ENCODE data around the gene ITGA2B.
"Not testable (repeated sequence)": the region's sequence is repeated elsewhere in the genome, so short reads cannot be mapped to it uniquely, and the experiment has no call there.

ITGA2B gene

GRCh38 chr17:44351961-44352827, 37.3 kb downstream of the ITGA2B start:
- DNase-seq, result no peak

GRCh38 chr17:44351464-44351863, 38.0 kb downstream of the ITGA2B start:
- DNase-seq, result no peak

- DNase-seq, result peak in 3 of 4 experiments; percentile 47 to 67 (median 59)
Measured at GRCh38 chr17:44350733-44351226, 38.7 kb downstream of the ITGA2B start.

GRCh38 chr17:44349553-44350070, 39.8 kb downstream of the ITGA2B start:
- DNase-seq, result no peak

GRCh38 chr17:44348988-44349364, 40.5 kb downstream of the ITGA2B start:
- DNase-seq, result no peak

GRCh38 chr17:44348234-44348987, 41.0 kb downstream of the ITGA2B start:
- no peak for DNase-seq

- not testable (repeated sequence) for DNase-seq
Measured at GRCh38 chr17:44347206-44348055, 42.0 kb downstream of the ITGA2B start.

- DNase-seq, result no peak
Measured at GRCh38 chr17:44346064-44346844, 43.2 kb downstream of the ITGA2B start.

GRCh38 chr17:44345454-44346026, 43.9 kb downstream of the ITGA2B start:
- peak in 1 of 4 experiments; percentile 29 for DNase-seq

- DNase-seq, result peak; percentile 34 to 71 (median 52)
Measured at GRCh38 chr17:44344939-44345453, 44.5 kb downstream of the ITGA2B start, which contains the start of gene GRN. Gene GRN, plus strand, starts transcription at chr17:44345302. Its CDS starts 3,863 bp downstream, at chr17:44349165.

GRCh38 chr17:44343510-44344209, 45.8 kb downstream of the ITGA2B start:
- DNase-seq, result no peak

GRCh38 chr17:44340553-44340952, 48.9 kb downstream of the ITGA2B start:
- not testable (repeated sequence) for DNase-seq

GRCh38 chr17:44338702-44339101, 50.7 kb downstream of the ITGA2B start:
- no peak for DNase-seq

- DNase-seq, result no peak
Measured at GRCh38 chr17:44335968-44336367, 53.5 kb downstream of the ITGA2B start.

GRCh38 chr17:44335564-44335963, 53.9 kb downstream of the ITGA2B start:
- DNase-seq, result no peak

- DNase-seq, result no peak
Measured at GRCh38 chr17:44334727-44335126, 54.7 kb downstream of the ITGA2B start.

GRCh38 chr17:44334315-44334714, 55.1 kb downstream of the ITGA2B start:
- no peak for DNase-seq

GRCh38 chr17:44333371-44333770, 56.1 kb downstream of the ITGA2B start:
- DNase-seq, result no peak

- peak in 2 of 4 experiments; percentile 32 to 33 for DNase-seq
Measured at GRCh38 chr17:44331249-44331760, 58.1 kb downstream of the ITGA2B start.

GRCh38 chr17:44330263-44330662, 59.2 kb downstream of the ITGA2B start:
- DNase-seq, result not testable (repeated sequence)
